MM.1S (cell line): Measurements from ENCODE around the gene SLC22A17.

ENCODE experiments used
- DNase-seq: peaks from one replicate; pipeline ENCODE4 v3.0.0-alpha.2; 2015
- H2AFZ ChIP-seq: fragments of 300-600 bp; sonication (generic); 2 replicates; pipeline ENCODE4 v1.6.0; 2016; ENCODE audit warnings: antibody characterized with exemption, low read length
- H3F3A ChIP-seq: fragments of 300-600 bp; sonication (generic); 2 replicates; pipeline ENCODE4 v1.6.1; 2016; ENCODE audit warnings: mild to moderate bottlenecking, antibody characterized with exemption, low read length, moderate library complexity, mixed read lengths; ENCODE audit not compliant: insufficient read depth
- H3K27ac ChIP-seq: fragments of 300-600 bp; sonication (generic); 2 replicates; pipeline ENCODE4 v1.5.1; 2016; ENCODE audit warnings: mild to moderate bottlenecking, low read length
- H3K27me3 ChIP-seq: fragments of 300-600 bp; sonication (generic); replicated peaks from 2 replicates; pipeline ENCODE4 v1.6.0; 2016; ENCODE audit warnings: low read length; ENCODE audit not compliant: insufficient read depth
- H3K36me3 ChIP-seq: fragments of 300-600 bp; sonication (generic); replicated peaks from 2 replicates; pipeline ENCODE4 v1.6.1; 2016; ENCODE audit warnings: mild to moderate bottlenecking, low read length, mixed read lengths; ENCODE audit not compliant: insufficient read depth
- H3K4me1 ChIP-seq: fragments of 300-600 bp; sonication (generic); 2 replicates; pipeline ENCODE4 v1.6.1; 2016; ENCODE audit warnings: low read length, mixed read lengths
- H3K4me2 ChIP-seq: fragments of 300-600 bp; sonication (generic); 2 replicates; pipeline ENCODE4 v1.6.0; 2016; ENCODE audit warnings: low read depth, low read length
- H3K4me3 ChIP-seq: fragments of 300-600 bp; sonication (generic); 2 replicates; pipeline ENCODE4 v1.5.1; 2016; ENCODE audit warnings: low read length, mixed read lengths
- H3K79me2 ChIP-seq: fragments of 300-600 bp; sonication (generic); 2 replicates; pipeline ENCODE4 v1.6.1; 2016; ENCODE audit warnings: mixed run types, low read length, mixed read lengths
- H3K9ac ChIP-seq: fragments of 300-600 bp; sonication (generic); 2 replicates; pipeline ENCODE4 v1.6.1; 2016; ENCODE audit warnings: low read length, mixed read lengths
- H3K9me2 ChIP-seq: fragments of 300-600 bp; sonication (generic); replicated peaks from 2 replicates; pipeline ENCODE4 v1.6.1; 2016; ENCODE audit warnings: mild to moderate bottlenecking, low read length, mixed read lengths; ENCODE audit not compliant: insufficient read depth
- H3K9me3 ChIP-seq: fragments of 300-600 bp; sonication (generic); replicated peaks from 2 replicates; pipeline ENCODE4 v1.6.1; 2016; ENCODE audit warnings: mild to moderate bottlenecking, low read length, mixed read lengths; ENCODE audit not compliant: insufficient read depth
- H4K20me1 ChIP-seq: fragments of 300-600 bp; sonication (generic); 2 replicates; pipeline ENCODE4 v1.6.1; 2016; ENCODE audit warnings: mild to moderate bottlenecking, low read length, moderate library complexity, mixed read lengths; ENCODE audit not compliant: insufficient read depth
- CTCF ChIP-seq: fragments of 300-600 bp; sonication (generic); IDR thresholded peaks from 2 replicates; pipeline ENCODE4 v1.5.1; 2016; ENCODE audit warnings: antibody characterized with exemption, low read length, mixed read lengths
- EZH2 ChIP-seq: fragments of 300-600 bp; sonication (generic); optimal IDR thresholded peaks from 2 replicates; pipeline ENCODE3; 2017; ENCODE audit warnings: low read depth, mild to moderate bottlenecking, antibody characterized with exemption, low read length, mixed read lengths
- EZH2phosphoT487 ChIP-seq: fragments of 300-600 bp; sonication (generic); IDR thresholded peaks from 2 replicates; pipeline ENCODE4 v1.6.1; 2018; ENCODE audit warnings: antibody characterized with exemption, low read length

Gene SLC22A17

DNA sequence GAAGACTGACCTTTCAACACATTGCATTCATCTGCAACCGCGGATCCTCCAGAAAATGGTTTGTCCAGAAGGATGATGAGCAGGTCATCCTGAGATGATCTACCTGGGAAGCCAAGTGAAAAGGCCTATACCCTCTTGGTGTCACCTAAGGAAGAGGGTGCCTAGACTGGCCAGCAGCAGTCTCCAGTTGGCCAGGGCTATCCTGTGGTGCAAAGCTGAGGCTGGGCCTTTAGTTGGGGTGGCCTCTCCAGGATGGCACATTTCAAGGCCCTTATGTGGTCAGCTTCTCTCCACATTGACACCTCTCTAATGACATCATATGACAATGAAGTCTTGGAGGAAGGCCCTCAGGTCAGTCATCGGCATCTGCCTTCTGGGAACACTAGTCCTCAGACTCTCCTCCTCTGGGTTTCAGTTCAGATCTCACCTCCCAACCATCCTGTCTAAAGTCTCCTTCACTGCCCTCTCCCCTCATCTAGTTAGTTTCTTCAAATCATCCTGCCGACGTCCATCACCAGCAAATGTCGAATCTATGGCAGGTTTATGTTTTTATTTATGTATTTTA, 3.3 kb upstream of the SLC22A17 start:
- Histone ChIP-seq H3K4me2 (no peak overlapping the region), H3K27ac (no peak overlapping the region), H4K20me1 (no peaks in the 10 kb centered on the region), H3K4me1 (no peaks in the 10 kb centered on the region), H3K36me3 (no peaks in the 10 kb centered on the region), H3F3A (no peaks in the 10 kb centered on the region), H3K27me3 (peaks cover 5% of the 10 kb centered on the region), H3K9me3 (no peaks in the 10 kb centered on the region), H3K4me3 (no peak overlapping the region), H3K9me2 (no peaks in the 10 kb centered on the region), H2AFZ (no peak overlapping the region), H3K9ac (no peak overlapping the region), H3K79me2 (no peaks in the 10 kb centered on the region)
- TF ChIP-seq EZH2phosphoT487, result no peak
- TF ChIP-seq CTCF, result no peak
- no peak for TF ChIP-seq EZH2
- DNase-seq, result no peak

DNA sequence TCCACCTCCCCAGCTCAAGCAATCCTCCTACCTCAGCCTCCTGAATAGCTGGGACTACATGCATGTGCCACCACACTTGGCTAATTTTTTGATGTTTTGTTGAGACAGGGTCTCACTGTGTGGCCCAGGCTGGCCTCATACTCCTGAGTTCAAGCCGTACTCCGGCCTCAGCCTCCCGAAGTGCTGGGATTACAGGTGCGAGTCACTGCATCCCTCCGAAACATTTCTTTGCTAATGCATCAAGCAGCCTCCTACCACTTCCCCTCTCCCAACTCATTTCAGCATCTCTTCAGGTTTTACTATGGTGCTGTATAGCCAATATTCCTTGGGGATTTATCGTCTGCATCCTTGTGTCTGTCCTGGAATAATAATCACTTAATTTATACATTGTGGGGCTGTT, 2.3 kb upstream of the SLC22A17 start:
- Histone ChIP-seq H4K20me1 (no peaks in the 10 kb centered on the region), H3K79me2 (no peaks in the 10 kb centered on the region), H3F3A (no peaks in the 10 kb centered on the region), H3K4me1 (no peaks in the 10 kb centered on the region), H3K9me3 (no peaks in the 10 kb centered on the region), H3K4me3 (no peak overlapping the region), H3K27ac (no peak overlapping the region), H3K27me3 (peaks cover 5% of the 10 kb centered on the region), H3K9ac (no peak overlapping the region), H3K4me2 (no peak overlapping the region), H3K9me2 (no peaks in the 10 kb centered on the region), H2AFZ (no peak overlapping the region), H3K36me3 (no peaks in the 10 kb centered on the region)
- TF ChIP-seq CTCF (no peak), EZH2phosphoT487 (no peak), EZH2 (no peak)
- DNase-seq, result no peak

DNA sequence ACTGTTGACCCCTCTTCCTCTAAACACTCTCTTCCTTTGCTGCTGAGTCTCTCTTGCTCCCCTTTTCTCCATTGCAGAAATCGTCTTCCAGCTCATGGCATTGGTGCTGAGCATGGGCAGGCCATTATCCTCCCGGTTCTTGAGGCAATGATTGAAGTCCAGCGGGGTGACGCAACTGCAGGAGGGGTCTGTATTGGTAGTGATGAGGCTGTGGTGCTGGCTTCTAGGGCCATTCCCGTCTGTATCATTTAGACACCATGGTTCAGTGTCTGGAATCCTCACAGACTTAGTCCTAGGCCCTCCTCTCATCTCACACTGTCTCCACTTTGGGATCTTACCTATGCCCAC, 720 bp upstream of the SLC22A17 start:
- Histone ChIP-seq H3K27ac (no peak overlapping the region), H3K79me2 (no peaks in the 10 kb centered on the region), H3K9me3 (no peaks in the 10 kb centered on the region), H3K4me3 (no peak overlapping the region), H3K4me1 (no peaks in the 10 kb centered on the region), H3F3A (no peaks in the 10 kb centered on the region), H2AFZ (no peak overlapping the region), H3K27me3 (peaks cover 5% of the 10 kb centered on the region), H3K9me2 (no peaks in the 10 kb centered on the region), H4K20me1 (no peaks in the 10 kb centered on the region), H3K9ac (no peak overlapping the region), H3K36me3 (no peaks in the 10 kb centered on the region), H3K4me2 (no peak overlapping the region)
- DNase-seq, result no peak
- no peak for TF ChIP-seq EZH2
- TF ChIP-seq CTCF, result no peak
- no peak for TF ChIP-seq EZH2phosphoT487
